Measurements from ENCODE around the gene FARS2.
"Not testable (repeated sequence)": the region's sequence is repeated elsewhere in the genome, so short reads cannot be mapped to it uniquely, and the experiment has no call there.

Gene FARS2

DNA sequence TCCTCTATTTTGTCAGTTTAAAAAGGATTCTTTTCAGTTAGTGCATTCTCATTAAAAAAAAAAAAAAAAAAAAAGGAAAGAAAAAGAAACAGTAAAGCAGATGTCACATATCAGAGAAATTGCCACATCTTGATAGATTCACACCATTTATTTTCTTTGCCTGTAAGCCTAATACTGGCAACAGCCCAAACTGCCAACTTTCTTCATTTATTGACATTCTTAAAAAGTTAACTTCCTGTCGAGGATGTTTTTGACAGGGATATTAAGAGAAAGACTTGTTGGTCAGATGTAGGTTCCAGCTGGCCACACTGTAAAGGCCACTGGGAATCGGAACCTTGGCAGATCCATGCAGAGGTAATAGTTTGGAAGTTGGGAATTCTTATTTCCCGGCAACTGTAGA lies 412.8 kb downstream of the FARS2 start:
- DNase-seq, result no peak

DNA sequence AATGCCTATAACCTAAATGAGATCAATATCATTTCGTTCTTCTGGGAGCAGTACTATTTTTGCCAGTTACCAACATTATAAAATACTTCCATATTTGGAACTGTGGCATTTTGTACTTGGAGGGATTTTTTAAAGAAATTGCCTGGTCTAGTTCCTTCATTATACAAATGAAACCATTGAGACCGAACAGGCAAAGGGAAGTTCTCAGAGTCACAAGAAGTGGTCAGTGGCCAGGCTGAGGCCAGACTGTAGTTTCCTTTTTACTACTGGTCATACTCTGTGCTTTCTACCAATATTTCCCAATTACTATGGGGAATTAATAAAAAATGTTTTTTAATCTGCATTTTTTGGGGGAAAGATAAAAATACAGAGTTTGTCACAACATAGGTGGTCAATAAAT lies 413.4 kb downstream of the FARS2 start:
- no peak for DNase-seq

DNA sequence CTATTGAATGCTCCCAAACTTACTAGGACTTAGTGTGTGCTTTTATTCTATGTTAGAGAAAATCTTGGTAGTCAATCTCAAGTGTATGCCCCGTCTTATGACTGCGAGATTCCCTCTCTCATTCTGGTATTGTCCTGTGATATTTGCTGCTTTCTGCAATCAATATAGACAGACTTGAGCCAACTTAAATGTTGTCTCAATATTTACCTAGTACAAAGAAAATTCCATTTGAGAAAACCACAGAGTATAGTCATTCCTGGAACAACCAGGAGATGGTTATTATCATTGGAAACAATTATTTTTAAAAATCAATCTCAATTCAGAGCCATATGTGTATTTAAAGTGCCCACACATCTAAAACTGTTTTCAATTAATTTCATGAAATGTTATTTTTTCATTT lies 415.4 kb downstream of the FARS2 start:
- DNase-seq, result no peak

DNA sequence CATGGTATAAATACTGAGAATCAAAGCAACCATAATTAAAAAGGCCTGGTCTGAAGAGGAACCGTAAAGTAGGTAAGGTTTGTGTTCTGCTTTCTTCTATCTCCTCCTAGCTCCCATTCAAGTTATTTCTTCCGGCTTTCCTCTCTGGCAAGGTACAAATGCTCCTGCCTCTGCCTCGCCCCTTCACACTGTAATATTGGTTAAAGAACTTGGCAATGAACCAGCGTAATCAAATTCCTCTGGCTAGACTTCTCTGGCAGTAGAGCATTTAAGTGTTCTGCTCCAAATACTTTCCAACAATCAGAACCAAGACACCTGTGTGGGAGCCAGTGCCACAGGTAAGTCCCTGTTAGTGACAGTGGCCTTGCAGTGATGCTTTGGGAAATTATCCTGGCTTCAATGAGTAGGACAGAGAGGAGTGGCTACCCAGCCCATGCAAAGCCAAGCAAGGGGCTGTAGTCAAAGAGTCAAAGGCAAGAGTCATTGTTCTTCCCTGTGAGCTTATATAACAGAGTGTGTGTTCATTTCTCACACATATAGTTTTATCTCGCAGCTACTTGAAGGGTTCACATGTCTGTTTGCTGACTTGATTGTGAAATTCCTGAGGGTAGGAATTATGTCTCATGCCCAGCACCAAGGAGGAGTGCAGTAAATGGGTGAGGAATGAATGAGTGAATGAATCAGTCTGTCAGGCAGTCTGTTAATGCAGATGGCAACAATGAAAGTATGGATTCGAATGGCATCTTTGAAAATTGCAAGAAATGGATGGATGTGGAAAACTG lies 416.1 kb downstream of the FARS2 start:
- no peak for DNase-seq

DNA sequence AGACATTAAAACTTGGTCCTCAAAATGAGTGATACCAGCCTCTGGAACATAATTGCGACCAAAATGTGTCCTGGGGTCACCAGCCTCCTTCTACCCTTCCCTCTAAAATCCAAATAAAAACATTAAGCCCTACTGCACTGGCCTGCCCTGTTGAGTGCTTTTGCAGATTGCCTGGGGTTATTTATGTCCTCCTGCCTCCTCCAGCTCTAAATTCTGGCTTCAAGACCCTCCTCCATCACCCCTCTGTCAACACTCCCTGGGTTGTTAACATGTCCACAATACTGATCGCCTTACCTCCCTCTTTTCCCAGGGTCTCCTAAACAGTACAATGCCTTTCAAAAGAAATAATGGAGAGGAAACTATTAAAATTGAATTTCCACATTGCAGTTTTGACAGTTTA lies 418.0 kb downstream of the FARS2 start:
- no peak for DNase-seq

DNA sequence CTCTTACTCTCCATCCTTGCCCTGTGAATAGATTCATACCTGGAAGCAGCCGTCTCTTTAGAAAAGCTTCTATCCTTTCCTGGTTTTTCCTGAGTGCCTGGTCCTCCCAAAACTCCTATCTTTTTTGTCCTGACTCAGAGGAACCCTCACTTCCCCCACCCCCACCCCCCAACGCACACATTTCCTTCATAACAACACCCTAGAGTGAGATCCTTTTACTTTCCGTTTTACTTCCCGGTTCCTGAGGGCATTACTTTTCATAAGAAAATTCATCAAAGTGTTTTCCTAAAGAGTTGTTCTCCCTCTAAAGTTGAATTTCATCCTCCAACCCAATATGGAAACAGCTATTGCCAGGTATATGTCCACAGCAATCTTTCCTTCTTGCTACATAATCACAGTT lies 418.4 kb downstream of the FARS2 start:
- no peak for DNase-seq

DNA sequence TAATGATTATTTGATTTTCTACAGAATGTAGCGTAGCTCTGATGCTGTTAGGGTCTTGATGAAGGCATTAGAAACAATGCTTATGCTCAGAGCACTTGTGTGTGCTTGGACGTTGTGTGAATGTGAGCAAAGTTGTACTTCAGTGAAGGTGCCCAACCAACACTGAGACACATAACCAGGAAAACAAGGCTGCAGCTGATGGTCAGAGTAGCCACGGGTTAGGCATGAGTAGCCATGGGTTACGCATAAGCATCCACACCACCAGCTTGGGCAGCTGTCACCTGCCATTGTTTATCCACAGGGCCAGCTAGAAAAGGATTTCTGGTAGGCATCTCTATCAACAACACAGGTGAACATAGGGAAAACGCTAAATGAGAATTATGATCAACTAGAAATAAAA lies 418.8 kb downstream of the FARS2 start:
- DNase-seq, result no peak

DNA sequence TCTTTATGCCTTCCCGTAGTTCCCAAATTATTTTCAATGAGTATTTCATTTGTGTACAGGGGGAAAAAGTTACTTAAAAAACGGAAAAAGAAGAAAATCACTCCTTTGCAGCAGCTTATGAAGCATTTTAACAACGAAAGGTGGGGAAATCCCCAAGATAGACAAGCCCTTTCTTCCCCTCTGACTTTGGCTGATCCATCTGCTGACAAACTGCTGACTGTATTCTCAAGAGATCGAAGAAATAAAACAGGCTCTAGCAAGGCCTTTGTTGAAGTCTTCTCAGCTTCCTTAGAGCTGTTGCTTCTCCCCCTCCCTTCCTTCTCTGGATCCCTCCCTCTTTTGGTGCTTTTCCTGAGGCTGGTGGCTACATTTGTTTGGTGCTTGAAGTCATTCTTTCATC lies 420.2 kb downstream of the FARS2 start:
- no peak for DNase-seq

DNA sequence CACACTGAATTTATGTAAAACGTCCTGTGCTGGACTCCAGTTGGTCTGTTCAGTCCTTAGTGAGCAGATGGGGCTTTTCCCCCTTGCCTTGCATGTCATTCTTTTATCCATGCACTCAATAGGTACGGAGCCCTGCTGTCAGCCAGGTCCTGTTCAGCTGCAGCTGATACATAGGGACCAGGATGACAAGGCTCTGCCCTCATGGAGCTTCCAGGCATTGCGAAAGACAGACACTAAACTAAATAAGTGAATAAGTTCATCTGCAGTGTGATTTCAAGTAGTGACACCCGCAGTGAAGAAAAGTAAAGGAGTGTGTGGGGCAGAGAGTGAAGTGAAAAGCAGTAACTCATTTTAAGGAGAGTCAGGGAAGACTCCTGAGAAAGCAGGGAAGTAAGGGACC lies 421.2 kb downstream of the FARS2 start:
- DNase-seq, result no peak

DNA sequence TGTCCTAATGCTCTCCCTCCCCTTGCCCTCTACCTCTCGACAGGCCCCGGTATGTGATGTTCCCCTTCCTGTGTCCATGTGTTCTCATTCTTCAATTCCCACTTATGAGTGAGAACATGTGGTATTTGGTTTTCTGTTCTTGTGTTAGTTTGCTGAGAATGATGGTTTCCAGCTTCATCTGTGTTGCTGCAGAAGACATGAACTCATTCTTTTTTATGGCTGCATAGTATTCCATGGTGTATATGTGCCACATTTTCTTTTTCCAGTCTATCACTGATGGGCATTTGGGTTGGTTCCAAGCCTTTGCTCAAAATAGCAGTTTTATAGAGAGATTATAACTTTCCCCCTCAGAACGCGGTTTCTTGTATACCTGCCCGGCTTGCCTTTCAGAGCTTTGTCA lies 422.4 kb downstream of the FARS2 start:
- DNase-seq, result not testable (repeated sequence)

DNA sequence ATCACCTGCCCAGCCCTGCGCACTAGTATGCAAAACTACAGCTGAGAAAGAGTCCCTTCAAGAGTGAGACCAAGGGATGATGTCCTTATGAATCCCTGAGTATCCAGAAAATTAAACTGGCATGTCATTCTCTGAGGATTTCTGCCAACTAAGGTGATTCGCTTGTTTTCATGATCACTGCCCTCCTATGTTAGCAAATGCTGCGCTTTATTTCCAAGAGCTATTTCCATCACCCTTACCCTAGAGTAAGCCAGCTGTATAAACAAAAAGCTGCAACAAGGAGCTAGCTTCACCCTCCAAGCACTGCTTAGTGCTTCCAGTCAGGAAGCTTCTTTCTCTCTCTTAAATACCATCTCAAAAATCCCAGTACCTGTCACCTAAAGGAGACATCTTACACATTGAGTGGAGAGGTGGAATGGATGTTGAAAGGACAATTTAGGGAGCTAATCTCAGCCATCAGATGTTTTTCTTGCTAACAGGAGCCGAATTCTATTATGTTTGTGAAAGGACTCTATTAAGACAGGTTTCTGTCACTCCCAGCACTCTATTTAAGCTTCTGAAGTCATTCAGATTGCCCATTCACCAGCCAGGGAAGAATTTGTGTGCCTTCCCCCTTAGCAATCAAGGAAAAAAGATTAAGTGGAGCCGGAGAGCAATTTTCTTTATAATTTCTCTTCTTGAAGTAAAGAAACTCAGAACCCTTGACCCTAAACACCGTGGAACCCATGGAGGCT lies 423.2 kb downstream of the FARS2 start:
- DNase-seq, result no peak

DNA sequence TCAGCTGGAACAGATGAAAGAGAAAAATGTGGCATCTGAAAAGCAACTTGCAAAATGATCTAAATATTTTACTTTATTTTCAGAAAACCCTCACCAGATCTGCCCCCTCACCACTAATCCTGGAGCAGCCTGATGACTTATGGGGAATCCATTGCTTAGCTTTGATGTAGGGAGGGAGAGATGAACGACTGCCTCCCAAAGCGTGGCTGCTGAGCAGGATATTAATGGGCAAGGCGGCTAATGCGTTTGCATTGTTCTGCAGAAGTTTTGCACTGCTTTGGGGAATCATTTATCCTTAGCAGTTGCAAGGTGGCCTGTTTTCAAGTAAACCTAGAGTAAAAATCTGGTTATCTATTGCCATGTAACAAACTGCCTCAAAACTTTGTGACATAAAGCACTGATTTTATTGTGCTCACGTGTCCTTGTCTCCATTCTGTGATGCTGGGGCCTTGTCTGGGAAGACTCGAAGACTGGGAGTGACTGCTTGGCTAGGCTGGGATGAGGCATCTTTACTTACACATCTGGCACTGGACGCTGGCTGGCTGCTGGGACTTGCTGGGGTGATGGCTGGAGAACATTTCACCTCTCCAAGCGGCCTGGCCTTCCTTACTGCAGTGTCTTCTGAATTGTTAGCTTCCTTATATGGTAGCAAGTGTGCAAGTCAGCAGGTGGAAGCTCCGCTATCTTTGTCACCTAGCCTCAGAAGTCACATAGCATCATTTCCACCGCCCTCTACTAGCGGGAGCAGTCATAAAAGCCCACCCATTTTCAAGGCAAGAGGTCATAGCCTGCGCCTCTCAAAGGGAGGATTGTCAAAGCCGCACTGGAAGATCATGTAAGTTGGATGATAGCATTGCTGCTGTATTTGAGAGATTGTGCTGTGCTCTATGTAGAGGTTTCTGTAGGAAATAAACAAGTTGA lies 432.2 kb downstream of the FARS2 start:
- no peak for DNase-seq

DNA sequence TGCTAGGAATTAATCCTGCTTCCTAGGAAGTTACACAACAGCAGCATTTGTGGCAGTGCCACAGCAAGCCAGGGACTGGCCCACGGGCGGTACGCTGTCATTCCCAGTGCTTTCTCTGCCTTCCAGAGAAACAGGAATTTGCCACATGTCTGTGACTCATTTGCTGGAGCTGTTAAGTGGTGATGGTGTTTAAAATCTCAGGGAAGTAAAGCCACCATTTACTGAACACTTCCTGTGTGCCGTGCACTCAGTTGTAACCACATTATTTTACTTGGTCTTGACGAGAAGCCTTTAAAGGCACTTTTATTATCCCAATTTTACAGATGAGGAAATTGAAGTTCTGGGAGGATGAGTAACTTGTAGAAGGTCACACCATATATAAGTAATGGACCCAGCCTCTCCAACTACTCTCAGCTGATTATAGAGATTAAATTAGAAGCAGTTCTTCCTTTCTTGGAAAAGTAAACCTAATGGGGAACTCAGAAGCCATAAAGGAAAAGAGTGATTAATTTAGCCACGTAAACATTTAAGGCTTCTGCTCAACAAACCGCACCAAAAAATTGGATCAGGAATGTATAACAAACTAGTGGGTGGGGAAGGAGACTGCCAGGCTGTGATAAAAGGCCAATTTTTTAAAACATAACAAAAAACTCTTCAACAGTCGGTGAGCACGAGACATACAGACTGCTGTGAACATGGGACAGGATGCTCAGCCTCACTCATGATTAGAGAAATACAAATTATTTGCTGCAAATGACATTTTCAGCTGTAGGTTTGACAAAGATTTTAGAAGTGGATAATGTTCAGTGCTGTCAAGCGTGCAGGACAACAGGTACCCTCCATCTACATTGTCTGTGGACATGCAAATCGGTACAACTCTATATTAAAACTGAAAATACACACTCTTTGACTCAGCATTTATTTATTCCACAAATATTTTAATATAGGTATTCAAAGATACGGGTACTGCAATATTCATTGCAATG lies 434.2 kb downstream of the FARS2 start:
- DNase-seq, result no peak

DNA sequence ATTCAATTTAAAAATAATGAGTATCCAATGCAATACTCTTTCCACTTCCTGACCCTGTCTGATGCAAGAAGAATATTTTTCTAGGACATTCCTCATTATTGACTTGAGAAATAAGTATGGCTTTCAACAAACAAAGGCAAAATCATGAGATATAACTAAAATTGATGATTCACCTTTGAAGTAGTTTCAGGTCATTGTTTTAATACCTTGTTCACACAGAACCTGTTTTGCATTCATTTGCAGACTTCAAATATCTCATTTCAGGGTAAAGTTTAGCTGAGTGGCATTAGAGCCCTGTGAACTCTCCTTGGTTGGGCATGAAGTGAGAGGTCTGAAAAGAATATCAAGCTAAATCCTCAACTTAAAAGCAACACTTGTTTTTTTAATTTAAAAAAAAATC lies 436.2 kb downstream of the FARS2 start:
- DNase-seq, result no peak

DNA sequence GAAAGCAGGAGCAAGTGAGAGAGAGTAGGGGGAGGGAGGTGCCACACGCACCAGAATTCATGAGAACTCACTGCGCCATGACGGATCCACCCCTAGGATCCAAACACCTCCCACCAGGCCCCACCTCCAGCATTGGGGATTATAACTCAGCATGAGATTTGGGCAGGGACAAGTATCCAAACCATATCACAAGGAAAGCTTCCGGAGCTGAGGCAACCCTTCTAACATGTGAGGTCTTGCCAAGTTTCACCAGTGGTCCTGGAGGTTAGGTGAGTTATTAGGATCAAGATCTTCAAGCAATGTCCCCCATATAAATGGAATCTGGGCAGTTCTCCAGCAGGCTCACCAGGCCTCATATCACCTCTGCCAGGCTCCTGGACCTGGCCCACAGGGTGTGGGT lies 437.0 kb downstream of the FARS2 start:
- DNase-seq, result no peak

DNA sequence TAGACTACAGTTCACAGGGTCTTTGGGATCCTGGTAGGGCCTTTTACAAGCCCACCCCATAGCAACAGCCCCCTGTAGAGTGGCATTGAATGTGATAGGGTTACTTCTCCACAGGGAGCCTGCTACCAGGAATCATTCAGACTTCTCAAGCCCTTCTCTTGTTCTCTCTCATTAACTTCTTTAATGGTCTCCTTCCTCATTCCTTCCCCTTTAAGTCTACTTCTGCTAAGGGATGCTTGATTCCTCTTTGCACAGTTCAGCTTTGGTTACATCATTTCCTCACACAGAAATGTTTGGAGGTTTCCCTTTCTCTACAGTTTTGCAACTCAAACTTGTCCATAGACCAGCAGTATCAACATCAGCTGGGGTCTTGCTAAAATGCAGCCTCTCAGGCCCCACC lies 437.8 kb downstream of the FARS2 start:
- not testable (repeated sequence) for DNase-seq

DNA sequence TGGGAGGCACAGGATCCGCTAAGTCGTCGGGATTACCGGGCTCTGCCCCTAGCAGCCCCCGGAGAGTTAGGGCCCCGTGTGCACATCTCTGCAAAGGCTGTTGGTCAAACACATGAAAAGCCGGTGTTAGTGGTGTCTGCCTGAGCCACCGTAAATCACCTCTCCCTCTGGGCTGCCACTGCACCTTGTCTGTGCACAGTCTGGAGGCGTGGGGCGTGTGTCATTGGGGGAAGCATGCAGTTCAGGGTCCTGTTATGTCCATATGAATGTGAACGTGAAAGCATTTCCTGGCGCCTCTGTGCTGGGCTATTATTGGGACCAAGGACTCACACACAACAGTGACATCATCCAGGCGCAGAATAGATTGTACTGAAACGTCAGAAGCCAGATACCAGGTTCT lies 439.9 kb downstream of the FARS2 start:
- no peak for DNase-seq

DNA sequence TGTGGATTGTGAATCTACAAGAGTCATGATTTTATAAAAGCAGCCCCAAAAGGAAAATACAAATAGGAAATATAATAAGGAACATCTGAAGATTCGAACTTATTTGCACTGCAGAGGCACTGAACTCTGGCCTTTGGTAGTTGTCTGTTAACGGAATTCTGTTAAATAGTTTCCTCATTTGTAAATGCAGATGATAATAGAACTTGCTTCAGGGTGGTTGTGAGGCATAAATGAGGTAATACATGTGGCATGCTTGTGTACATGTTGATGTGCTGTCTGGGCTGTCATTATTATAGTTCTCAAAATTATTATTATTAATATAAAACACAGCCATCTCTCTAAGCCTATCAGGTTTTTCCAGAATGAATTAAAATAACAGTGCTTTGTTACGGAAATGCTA lies 443.4 kb downstream of the FARS2 start:
- no peak for DNase-seq

DNA sequence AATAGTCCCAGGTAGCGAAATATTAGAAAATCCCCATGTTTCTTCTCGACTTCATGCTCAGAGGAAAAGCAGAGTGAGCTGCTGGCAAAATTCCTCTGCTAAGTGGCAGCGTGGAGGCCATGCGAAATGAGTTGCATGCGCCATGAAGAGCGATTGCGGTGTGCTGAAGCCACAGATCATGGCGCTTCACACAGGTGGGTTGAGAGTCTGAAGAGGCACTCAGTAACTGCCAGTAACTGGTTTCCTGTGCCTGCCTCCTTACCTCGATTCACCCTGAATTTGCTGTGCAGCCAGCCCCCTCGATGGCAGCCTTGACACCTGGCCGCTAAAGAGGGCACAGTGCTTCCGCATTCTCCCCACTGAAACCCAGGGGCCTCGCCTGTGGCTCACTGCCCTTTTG lies 443.9 kb downstream of the FARS2 start:
- no peak for DNase-seq

DNA sequence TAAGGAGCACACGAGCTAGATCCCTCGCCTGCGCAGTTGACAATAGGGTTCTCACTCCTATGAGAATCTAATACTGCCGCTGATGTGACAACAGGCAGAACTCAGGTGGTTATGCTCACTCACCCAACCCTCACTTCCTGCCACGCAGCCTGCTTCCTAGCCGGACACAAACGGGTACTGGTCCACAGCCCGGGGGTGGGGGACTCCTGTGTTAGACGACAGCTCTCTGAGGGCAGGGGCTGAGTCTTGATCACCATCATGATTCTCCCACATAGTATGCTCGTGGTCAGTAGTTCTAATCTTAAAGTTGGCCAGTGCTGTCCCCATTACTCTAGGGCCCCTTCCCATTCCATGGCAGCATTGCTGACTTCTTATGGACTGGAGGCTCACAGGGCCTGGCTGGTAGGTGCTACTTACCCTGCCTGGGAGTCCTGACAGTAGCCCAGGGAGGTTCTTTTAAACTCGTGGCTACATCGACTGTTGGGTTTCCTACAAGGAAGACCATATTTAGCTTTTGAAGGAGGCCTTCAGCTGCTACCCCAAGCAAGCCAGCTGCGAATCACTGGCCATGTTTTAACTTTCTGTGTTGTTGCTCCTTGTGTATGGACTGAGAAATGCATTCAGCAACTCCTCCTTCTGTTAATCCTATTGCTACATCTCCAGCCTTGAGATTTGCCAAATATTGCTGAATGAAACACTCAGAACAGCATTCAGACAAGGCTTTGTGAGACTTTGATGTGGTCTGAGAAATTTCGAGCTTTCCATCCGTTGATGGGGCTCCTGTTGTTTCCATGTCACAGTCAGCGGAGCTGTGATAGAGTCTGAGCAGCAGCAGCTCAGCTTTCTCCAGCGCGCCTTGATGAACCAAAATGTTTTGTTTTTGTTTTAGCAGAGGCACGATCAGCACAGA lies 445.1 kb downstream of the FARS2 start:
- peak; percentile 11 for DNase-seq
